ENCODE results near the gene UBXN10.

The UBXN10 gene

DNA sequence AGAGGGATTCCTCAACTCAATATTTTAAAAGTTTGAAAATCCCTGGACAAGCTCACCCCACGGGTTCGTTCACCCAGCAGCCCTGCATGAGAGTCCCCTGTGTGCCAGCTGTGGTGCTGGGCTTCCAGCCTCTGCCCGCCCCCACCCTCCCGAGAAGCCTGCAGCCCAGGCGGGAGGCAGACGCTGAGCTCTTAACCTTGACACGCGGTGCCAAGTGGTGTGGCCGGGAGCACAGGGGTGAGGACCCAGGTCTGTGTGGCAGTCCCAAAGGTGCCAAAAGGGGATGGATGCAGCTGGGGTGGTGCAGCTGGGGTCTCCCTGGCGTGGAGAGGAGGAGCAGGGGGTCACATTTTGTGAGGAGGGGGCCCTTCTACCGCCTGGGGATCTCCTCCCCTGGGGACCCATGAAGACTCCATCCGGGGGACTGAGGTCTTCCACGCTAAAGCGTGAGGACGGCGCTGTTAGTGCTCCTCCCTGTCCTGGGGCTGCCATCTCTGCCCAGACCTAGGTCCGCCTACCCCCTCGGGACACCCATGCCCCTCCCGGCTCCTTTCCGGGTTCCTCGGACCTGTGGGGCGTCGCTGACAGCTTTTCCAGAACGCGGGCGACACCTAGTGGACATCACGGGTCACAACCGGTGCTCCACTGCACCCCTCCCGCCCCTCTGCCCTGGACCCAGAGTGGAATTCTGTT is 33.8 kb upstream of the UBXN10 start:
- peak; percentile 65 for DNase-seq (ENCODE audit: low spot score)

DNA sequence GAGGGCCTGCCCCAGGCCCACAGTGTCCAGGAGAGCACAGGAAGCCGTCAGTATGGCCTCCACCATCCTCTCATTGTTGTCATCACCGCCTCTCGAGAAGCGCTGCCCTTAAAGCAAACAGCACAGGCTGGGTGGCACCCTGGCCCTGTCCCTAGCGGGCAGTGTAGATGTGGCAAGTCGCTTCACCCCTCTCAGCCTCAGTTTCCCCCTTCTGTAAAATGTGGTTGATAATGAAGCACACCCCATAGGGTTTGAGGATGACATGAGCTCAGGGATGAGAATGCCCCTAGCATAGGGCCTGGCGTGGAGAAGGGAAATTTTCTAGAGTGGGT is 33.3 kb upstream of the UBXN10 start:
- DNase-seq (ENCODE audit: low spot score) = no peak

DNA sequence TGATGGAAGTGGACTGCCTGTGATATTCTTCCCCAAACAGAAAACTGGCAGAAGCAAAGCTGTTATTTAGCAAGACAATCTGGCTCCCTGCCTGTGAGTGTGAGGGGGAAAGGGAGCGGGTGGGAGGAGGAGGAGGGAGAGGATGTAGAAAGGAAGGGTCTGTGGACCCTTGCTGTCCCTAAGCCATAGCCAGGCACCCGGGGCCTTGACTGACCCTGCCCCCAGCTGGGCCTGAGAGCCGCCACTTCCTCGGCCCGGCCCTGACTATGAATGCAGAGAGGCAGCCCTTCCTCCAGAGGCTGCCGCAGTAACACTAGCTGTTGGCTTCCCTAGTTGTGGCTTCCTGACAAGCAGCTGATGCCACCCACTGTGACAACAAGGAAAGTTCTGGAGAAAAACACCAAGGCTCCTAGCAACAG is 32.9 kb upstream of the UBXN10 start:
- DNase-seq (ENCODE audit: low spot score) = peak; percentile 40

DNA sequence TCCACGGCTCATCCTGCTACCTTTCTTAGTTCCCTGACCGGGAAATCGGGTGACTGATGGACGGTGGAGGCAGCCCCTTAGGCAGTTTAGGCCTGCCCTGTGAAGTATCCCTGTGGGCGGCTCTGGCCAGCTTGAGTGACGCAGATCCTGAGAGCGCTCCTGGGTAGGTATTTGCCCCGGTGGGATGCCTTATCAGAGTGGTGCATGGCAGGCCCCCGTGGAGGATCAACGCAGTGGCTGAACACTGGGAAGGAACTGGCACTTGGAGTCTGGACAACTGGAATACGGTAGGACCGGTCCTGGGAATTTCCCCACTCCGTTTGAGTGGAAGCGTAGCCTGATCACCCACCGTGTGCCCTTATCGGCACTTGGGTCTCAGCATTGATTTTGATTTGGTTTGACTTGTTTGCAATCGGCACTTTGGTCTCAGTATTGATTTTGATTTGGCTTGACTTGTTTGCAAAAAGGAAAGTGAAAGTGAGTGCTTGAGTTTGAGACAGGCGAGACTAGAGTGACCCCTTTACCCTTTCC is 31.5 kb upstream of the UBXN10 start:
- DNase-seq (ENCODE audit: low spot score) = no peak

DNA sequence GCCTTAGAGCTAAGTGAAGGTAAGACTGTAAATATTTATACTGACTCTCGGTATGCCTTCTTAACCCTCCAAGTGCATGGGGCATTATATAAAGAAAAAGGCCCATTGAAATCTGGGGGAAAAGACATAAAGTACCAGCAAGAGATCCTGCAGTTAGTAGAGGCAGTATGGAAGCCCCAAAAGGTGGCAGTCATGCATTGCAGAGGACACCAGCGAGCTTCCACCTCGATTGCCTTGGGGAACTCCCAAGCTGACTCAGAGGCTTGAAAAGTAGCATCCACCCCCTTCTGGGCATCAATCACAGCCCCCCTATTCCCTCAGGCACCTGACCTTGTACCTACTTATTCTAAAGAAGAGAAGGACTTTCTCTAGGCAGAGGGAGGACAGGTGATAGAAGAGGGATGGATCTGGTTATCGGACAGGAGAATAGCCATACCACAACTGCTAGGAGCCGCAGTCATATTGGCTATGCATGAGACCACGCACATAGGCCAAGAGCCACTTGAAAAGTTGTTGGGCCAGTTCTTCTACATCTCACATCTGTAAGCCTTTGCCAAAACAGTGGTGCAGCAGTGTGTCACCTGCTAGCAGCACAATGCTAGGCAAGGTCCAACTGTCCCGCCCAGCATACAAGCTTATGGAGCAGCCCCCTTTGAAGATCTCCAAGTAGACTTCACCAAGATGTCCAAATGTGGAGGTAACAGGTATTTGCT is 27.4 kb upstream of the UBXN10 start:
- no peak for DNase-seq (ENCODE audit: low spot score)

DNA sequence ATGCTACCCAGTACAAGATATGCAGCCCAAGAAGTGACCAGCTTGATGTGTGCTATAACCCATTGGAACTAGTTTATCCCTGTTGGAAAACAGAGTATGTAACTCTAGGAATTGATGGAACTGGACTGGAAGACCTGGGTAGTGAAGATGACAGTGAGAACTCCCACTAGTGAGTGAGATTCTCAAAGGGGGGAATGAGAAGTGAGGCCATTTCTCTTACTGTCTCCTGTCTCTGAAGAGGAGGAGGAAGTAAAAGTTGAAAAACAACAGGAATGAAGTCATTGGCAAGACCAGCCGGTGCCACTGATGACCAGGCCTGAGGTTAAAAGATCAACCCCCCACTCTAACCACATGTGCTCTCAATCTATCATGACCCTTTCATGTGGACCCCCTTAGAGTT is 25.9 kb upstream of the UBXN10 start:
- no peak for DNase-seq (ENCODE audit: low spot score)

DNA sequence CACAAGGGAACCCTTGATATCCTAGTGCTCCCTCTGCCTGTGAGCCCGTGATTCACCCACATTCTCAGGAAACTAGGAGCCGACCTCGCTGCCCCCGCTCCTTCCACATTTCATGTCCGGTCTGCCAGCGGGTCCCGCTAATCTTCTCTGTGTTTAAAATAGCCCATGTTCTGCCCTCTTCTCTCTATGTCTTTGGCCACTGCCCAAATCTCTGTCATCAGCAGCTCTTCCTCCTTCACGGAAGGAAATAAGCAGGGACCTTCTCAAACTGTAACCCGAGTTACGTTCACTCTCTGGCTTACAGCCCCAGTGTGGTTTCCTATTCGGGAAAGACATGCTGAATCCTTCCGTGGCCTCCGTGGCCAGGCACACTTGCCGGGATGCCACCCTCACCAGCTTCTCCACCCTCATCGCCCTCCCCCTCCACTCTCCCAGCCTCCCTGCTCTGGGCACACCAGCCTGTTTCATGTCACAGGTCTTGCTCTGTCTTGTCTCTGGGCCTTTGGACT is 21.1 kb upstream of the UBXN10 start:
- peak; percentile 41 for DNase-seq (ENCODE audit: low spot score)

DNA sequence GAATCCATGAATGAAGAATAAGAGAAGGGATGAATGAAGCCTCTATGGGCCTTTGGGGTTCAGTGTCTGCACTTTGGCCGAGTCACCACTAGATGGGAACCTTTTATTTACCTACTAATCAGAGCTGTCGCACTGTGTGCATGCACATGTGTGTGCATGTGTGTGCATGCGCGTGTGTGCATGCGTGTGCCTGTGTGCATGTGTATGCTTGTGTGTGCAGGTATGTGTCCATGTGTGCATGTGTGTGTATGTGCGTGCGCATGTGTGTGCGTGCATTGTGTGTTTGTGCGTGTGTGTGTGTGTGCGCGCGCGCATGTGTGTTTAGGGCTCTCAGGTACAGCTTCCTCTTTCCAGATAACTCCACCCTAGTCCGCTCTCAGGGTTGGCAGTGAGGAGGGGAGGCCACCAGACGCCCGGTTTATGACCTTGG is 20.4 kb upstream of the UBXN10 start:
- no peak for DNase-seq (ENCODE audit: low spot score)

DNA sequence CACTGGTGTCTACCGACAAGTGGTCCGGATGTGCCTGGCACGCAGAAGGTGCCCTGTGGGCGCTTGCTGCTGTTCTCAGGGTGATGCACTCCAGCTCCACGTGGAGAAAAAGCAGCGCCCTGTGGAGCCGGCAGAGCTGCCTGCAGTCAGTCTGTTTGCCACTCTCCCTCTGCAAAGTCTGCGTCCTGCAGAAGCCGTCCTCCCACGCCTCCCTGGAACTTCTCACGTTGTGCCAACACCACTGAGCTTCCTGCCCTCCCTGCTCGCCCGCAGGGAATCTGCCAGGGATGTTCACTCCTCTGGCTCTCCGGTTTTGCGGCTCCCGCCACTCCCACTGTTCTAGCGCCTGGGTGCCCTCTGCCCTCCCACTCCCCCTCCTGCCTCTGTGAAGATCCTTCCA is 19.8 kb upstream of the UBXN10 start:
- DNase-seq (ENCODE audit: low spot score) = no peak

DNA sequence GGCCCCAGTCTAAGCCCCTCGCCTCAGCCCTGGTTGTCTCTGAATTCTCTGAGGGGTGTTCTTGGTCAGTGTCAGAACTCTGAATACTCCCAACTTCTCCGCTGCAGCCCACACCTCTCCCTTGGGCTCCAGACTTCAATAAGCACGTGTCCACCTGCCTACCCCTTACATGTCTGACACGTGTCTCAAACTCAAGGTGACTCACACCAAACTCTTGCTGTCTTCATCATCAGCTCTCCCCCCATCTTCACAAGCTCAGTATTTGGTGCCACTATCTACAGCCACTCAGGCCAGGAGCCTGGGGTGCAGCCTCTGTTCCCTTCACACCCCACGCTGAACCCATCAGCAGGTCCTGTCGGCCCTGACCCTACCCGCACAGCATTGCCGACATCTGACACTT is 18.8 kb upstream of the UBXN10 start:
- no peak for DNase-seq (ENCODE audit: low spot score)

DNA sequence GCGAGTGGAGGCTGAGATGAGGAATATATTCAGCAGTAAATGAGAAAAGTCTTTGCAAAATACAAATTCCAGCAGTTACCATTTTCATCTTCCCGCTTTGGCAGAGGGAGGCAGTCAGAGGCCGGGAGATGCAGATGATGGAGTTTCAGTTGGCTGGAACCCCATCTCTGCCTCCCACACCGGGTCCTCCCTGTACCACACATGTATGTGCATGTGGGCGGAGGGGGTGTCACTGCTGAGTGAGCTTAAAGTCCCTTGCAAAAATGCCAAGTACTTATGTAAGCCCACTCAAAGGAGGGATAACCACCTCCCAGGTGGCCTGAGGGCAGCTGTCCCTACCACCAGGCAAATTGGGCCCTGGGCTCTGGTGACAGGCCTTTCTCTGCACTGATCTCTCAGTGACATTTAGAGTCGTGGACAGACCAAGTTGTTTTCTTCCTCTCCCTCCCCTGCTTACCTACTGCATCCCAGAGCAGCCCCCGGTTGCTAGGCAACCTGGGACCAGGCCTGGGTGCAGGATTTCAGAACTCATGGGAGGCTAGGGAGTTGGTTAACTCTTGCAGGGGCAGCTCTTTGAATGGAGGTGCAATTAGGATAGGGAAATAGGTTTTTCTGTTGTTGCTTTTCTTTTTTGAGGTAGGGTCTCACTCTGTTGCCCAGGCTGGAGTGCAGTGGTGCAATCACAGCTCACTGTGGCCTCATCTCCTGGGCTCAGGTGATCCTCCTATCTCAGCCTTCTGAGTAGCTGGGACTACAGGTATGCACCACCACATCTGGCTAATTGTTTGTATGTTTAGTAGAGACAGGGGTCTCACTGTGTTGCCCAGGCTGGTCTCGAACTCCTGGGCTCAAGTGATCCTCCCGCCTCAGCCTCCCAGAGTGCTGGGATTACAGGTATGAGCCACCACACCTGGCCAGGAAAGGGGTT is 17.1 kb upstream of the UBXN10 start:
- no peak for DNase-seq (ENCODE audit: low spot score)

DNA sequence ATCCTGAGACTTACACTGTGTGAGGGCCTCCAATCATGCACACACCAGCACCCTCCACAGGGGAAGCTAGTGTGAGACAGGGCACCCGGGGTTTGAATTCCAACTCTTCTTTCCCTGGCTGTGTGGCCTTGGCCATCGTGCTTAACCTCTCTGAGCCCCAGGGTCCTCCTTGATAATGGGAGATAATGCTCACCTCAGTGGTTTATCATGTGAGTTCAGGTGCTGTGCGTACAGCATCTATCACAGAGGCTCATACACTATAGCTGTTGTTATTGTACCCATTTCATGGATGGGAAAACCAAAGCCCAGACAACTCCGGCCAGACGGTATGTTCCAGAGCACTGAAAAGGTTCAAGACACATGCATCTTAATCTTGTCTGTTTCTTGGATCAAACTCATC is 16.0 kb upstream of the UBXN10 start:
- DNase-seq (ENCODE audit: low spot score) = no peak

DNA sequence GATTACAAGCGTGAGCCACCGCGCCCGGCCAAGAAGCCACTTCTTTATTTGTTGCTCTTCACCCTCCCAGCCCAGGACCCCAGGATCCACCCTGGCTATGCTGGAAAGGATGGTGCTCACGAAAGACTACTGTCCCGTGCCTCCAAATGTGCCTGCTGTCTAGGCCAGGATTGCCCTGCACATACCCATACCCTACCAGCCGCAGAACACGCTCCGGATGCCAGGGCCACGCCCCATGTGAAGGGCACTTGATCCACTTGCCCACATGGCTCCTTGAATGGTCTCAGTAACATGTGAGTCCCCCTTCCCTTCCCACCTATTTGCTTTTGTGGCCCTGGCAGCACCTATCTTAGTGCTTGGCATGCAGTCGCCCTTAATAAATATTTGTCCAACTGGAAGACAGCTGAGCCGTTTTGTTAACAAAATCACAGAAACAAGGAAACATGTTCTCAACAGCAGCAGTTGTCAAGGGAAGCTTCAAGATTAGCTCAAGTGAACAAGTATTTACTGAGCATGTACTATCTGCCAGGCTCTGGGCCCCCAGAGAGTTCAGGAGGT is 13.8 kb upstream of the UBXN10 start:
- no peak for DNase-seq (ENCODE audit: low spot score)

DNA sequence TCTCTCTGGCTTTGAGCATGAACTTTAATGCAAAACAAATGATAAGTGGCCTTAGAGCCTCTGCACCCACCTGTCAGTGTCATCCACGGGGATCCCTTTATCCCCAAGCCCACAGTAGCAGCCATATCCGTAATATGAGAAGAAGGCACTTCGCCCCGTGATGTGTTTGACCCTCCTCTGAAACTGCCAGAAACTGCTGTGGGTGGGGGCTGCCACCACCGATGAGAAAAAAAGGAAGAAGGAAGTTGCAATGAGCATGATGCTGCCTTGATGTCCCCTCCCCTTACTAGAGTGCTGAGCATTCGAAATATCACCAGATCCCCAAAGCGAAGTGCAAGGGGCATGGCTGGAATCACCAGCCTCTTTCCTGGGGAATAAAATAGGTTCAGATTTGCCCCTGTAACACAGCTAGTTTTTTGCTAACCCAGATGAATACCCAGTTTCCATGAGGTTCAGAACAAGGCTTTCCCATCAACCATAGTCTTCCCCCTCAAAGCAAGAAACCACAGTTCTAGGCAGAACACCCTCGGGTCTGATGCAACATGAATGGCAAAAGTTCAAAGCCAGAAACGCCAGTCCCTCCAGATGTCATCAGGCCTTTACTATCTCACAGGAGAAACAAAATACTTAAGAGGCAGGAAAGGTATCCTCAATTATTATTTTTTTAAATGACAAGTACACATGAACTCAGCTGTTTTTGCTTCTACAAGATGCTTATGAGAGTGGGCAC is 10.8 kb upstream of the UBXN10 start:
- no peak for DNase-seq (ENCODE audit: low spot score)

DNA sequence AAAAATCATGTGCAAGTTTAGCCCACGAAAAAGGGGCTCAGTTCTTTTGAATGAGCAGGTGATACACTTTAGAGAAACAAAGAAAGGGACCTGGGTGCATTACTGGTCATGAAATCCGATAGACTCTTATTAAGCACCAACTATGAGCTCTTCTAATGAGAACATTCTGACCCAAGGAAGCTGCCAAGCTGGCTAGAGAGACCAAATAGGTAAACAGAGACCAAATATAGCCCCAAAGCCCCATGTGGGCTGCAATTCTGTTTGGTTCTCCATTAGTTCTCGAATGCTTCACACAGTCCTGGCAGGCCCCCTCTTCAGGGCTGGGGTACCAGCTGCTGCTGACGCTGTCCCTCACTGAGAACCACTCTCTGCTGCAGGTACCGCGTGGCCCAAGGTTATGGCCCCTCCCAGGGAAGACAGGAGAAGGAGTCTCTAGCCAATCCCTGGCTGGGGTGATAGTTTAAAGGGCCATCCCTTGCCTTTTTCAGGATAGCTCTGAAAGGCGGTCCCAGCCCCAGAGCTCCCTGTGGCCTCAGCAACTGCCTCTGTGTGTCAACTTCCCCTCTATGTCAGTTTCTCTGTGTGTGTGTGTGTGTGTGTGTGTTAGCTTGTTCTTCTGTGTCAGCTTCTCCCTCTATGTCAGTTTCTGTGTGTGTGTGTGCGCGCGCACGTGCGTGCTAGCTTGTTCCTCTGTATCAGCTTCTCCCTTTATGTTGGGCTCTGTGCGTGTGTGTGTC is 7.1 kb upstream of the UBXN10 start:
- DNase-seq (ENCODE audit: low spot score) = no peak

DNA sequence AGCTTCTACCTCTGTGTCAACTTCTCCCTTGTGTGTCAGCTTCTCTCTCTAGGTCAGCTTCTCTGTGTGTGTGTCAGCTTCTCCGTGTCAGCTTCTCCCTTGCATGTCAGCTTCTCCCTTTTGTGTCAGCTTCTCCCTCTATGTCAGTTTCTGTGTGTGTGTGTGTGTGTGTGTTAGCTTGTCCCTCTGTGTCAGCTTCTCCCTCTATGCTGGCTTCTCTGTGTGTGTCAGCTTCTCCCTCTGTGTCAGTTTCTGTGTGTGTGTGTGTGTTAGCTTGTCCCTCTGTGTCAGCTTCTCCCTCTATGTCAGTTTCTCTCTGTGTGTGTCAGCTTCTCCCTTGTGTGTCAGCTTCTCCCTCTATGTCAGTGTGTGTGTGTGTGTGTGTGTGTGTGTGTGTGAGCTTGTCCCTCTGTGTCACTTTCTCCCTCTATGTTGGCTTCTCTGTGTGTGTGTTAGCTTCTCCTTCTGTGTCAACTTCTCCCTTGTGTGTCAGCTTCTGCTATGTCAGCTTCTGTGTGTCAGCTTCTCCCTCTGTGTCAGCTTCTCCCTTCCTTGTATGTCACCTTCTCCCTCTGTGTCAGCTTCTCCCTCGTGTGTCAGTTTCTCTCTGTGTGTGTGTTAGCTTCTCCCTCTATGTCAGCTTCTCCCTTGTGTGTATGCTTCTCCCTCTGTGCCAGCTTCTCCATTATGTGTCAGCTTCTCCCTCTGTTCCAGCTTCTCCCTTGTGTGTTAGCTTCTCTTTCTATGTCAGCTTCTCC is 6.3 kb upstream of the UBXN10 start:
- DNase-seq (ENCODE audit: low spot score) = no peak

DNA sequence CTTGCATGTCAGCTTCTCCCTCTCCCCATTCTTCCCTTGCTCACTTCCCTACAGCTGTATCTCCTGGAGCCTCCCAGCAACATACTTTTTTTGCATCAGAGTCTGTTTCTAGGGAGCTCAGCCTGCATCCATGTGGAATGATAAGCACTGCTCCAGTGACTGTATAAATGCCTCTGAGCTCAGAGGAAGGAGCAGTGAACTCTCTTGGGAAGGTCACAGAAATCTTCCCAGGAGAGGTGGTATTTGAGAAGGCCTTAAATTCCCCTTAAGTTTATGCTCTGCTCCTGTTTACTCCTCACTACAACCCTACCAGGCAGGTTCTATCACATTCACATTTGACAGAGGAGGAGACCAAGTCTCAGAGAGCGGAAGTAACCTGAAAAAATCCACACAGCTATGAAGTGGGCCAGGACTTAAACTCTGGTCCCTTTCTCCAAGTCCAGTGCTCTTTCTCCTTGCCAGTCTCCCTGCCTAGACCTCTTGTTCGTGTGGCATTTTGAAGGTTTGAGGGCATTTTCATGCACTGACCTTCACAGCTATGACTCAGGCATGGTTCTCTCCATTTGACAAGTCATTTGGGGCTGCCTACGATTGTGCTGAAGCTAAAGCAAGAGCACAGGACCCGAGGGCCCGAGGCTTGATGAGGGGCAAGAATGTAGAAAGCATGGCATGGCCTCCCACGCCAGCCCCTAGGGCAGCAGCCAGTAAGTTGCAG is 5.6 kb upstream of the UBXN10 start:
- DNase-seq (ENCODE audit: low spot score) = no peak

DNA sequence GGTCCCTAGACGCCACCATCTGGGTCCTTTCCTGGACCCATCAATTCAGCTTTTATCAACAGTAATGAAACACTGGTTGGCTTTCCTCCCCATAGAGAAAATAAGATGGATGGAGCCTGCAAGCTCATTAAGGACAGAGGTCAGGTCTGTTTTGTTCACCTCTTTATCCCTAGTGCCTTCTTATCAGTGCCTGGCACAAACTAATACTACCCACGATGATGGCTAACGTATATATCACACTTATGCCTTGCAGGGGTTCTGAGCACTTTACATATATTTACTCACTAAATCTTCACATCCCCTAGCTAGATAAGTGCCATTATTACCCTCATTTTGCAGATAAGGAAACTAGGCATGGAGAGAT is 5.1 kb upstream of the UBXN10 start:
- DNase-seq (ENCODE audit: low spot score) = no peak

DNA sequence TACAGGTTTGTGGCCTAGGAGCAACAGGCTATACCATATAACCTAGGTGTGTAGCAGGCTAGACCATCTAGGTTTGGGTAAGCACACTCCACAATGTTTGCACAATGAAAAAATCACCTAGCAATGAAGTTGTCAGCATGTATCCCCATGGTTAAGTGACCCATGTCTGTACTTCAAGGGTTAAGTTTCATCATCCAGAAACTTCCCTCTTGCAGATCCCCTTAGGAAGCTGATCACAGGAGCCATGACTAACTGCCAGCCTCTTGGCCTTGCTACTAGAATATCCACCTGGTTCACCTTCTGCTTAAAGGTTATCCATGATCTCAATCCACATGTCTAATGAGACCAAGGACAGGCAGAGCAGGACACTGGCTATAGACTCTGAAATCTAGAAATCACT is 3.5 kb upstream of the UBXN10 start:
- no peak for DNase-seq (ENCODE audit: low spot score)
